Astrocyte of the spinal cord (primary cell): Measurements from ENCODE around the gene BPI.
A peak's percentile ranks its signal among the peaks of the same experiment; 100 is the strongest.
"Not testable (repeated sequence)": the region's sequence is repeated elsewhere in the genome, so short reads cannot be mapped to it uniquely, and the experiment has no call there.

Experiments
- DNase-seq: peaks from one replicate; pipeline ENCODE4 v3.0.0; 2011; ENCODE audit warnings: low read depth, low spot score
- H3K4me3 ChIP-seq: 2 replicates; pipeline ENCODE4 v1.5.1; 2011; ENCODE audit warnings: low read depth, mild to moderate bottlenecking, low read length, moderate library complexity
- CTCF ChIP-seq: IDR thresholded peaks from 2 replicates; pipeline ENCODE4 v1.5.1; 2012; ENCODE audit warnings: low read depth, mild to moderate bottlenecking, low read length, inconsistent platforms
- in situ Hi-C: cut with HindIII; loops from 2 replicates; pipeline ENCODE4 v1.10.0; 2017; ENCODE audit warnings: low sequenced_read_pairs

BPI gene

GRCh38 chr20:38311091-38311490 lies 7.1 kb downstream of the BPI start:
- in situ Hi-C loops, result no loop called here
- H3K4me3 ChIP-seq, result no peak overlapping the region
- TF ChIP-seq CTCF, result no peak
- no peak for DNase-seq

GRCh38 chr20:38311491-38311890 lies 7.5 kb downstream of the BPI start:
- no peak overlapping the region for H3K4me3 ChIP-seq
- in situ Hi-C loops, result no loop called here
- no peak for DNase-seq

GRCh38 chr20:38313676-38314075 lies 9.7 kb downstream of the BPI start:
- TF ChIP-seq CTCF, result no peak
- in situ Hi-C loops, result no loop called here
- no peak for DNase-seq
- no peak overlapping the region for H3K4me3 ChIP-seq

More at GRCh38 chr20:38311491-38311890, 7.5 kb downstream of the BPI start:
- TF ChIP-seq CTCF, result no peak

GRCh38 chr20:38314350-38314749 lies 10.4 kb downstream of the BPI start:
- H3K4me3 ChIP-seq, DNase-seq, in situ Hi-C loops: not testable (repeated sequence)

GRCh38 chr20:38315290-38315966 lies 11.5 kb downstream of the BPI start:
- in situ Hi-C loops, result no loop called here
- peak; percentile 45 for DNase-seq
- TF ChIP-seq CTCF, result peak; percentile 46
- H3K4me3 ChIP-seq, result no peak overlapping the region

GRCh38 chr20:38316341-38316740 lies 12.4 kb downstream of the BPI start:
- H3K4me3 ChIP-seq, result no peak overlapping the region
- in situ Hi-C loops, result no loop called here
- no peak for DNase-seq
- TF ChIP-seq CTCF, result no peak

- no peak for DNase-seq
- no peak for TF ChIP-seq CTCF
- no peak overlapping the region for H3K4me3 ChIP-seq
- in situ Hi-C loops, result no loop called here
Observed at GRCh38 chr20:38317422-38317821, 13.5 kb downstream of the BPI start.
